Stimulated activated CD4-positive, alpha-beta T cell treated with anti-CD3 and anti-CD28 coated beads, Interleukin-4, amount 100 ng/mL, for 1 hour (primary cell): ENCODE data around the gene TNFRSF6B.
"Not testable (repeated sequence)": the region's sequence is repeated elsewhere in the genome, so short reads cannot be mapped to it uniquely, and the experiment has no call there.

ENCODE experiments used
- DNase-seq: peaks from one replicate; pipeline ENCODE4 v3.0.0-alpha.2; 2020

TNFRSF6B gene

GRCh38 chr20:63711085-63711645 lies 14.7 kb downstream of the TNFRSF6B start:
- DNase-seq: no peak

GRCh38 chr20:63712191-63712590 lies 15.7 kb downstream of the TNFRSF6B start:
- DNase-seq: no peak

- no peak for DNase-seq
Observed at GRCh38 chr20:63714858-63715257, 18.4 kb downstream of the TNFRSF6B start.

- no peak for DNase-seq
Observed at GRCh38 chr20:63718996-63719395, 22.5 kb downstream of the TNFRSF6B start.

- DNase-seq: not testable (repeated sequence)
Observed at GRCh38 chr20:63722967-63723622, 26.6 kb downstream of the TNFRSF6B start.

GRCh38 chr20:63730189-63730733 lies 33.8 kb downstream of the TNFRSF6B start:
- not testable (repeated sequence) for DNase-seq

- DNase-seq: no peak
Observed at GRCh38 chr20:63731410-63731809, 35.0 kb downstream of the TNFRSF6B start.

GRCh38 chr20:63732118-63733095 lies 36.0 kb downstream of the TNFRSF6B start:
- DNase-seq: no peak

GRCh38 chr20:63733117-63733516 lies 36.7 kb downstream of the TNFRSF6B start:
- no peak for DNase-seq

- no peak for DNase-seq
Observed at GRCh38 chr20:63733579-63734081, 37.2 kb downstream of the TNFRSF6B start.

GRCh38 chr20:63734111-63734945 lies 37.9 kb downstream of the TNFRSF6B start:
- no peak for DNase-seq

- DNase-seq: no peak
Observed at GRCh38 chr20:63734946-63735858, 38.8 kb downstream of the TNFRSF6B start.

GRCh38 chr20:63735859-63736718 lies 39.6 kb downstream of the TNFRSF6B start, which contains the start of gene LIME1:
TSS of gene LIME1 (plus strand) at chr20:63736664. CDS start at chr20:63737550, 886 bp downstream.
- DNase-seq: peak; percentile 62

- peak; percentile 49 for DNase-seq
Observed at GRCh38 chr20:63736893-63737694, 40.6 kb downstream of the TNFRSF6B start.

GRCh38 chr20:63737695-63737944 lies 41.2 kb downstream of the TNFRSF6B start:
- no peak for DNase-seq

- peak; percentile 42 for DNase-seq
Observed at GRCh38 chr20:63737945-63738686, 41.7 kb downstream of the TNFRSF6B start.

GRCh38 chr20:63738687-63739129 lies 42.3 kb downstream of the TNFRSF6B start:
- peak; percentile 41 for DNase-seq
